NCI-H524 treated with DMSO at 0.1 percent for 48 hours (cell line): ENCODE data around the gene CFAP77.

Experiments used
- DNase-seq: peaks from one replicate; lab custom pipeline; 2025; lab: John Stamatoyannopoulos, UW

The CFAP77 gene

GRCh38 chr9:132408521-132408920 lies 1.5 kb upstream of the CFAP77 start:
- DNase-seq: no peak

GRCh38 chr9:132410642-132411041 lies 631 bp downstream of the CFAP77 start:
- DNase-seq: no peak

GRCh38 chr9:132411091-132411508 lies 1.1 kb downstream of the CFAP77 start:
- DNase-seq: no peak

- no peak for DNase-seq
Measured at GRCh38 chr9:132412089-132412488, 2.1 kb downstream of the CFAP77 start.

GRCh38 chr9:132413926-132414325 lies 3.9 kb downstream of the CFAP77 start:
- no peak for DNase-seq

- DNase-seq: no peak
Measured at GRCh38 chr9:132414731-132415130, 4.7 kb downstream of the CFAP77 start.

- no peak for DNase-seq
Measured at GRCh38 chr9:132415181-132415580, 5.2 kb downstream of the CFAP77 start.

GRCh38 chr9:132418726-132419363 lies 8.8 kb downstream of the CFAP77 start:
- DNase-seq: no peak

GRCh38 chr9:132422574-132422973 lies 12.6 kb downstream of the CFAP77 start:
- DNase-seq: no peak

- DNase-seq: no peak
Measured at GRCh38 chr9:132423503-132423902, 13.5 kb downstream of the CFAP77 start.

GRCh38 chr9:132424857-132425674 lies 15.1 kb downstream of the CFAP77 start:
- DNase-seq: no peak

- DNase-seq: no peak
Measured at GRCh38 chr9:132425675-132426062, 15.7 kb downstream of the CFAP77 start.

GRCh38 chr9:132426639-132427414 lies 16.8 kb downstream of the CFAP77 start:
- no peak for DNase-seq

- no peak for DNase-seq
Measured at GRCh38 chr9:132430998-132431397, 21.0 kb downstream of the CFAP77 start.

GRCh38 chr9:132434881-132435280 lies 24.9 kb downstream of the CFAP77 start:
- no peak for DNase-seq

GRCh38 chr9:132439153-132439552 lies 29.1 kb downstream of the CFAP77 start:
- DNase-seq: no peak

GRCh38 chr9:132440735-132441134 lies 30.7 kb downstream of the CFAP77 start:
- no peak for DNase-seq

GRCh38 chr9:132441404-132441803 lies 31.4 kb downstream of the CFAP77 start:
- no peak for DNase-seq

- DNase-seq: no peak
Measured at GRCh38 chr9:132443951-132444607, 34.1 kb downstream of the CFAP77 start.

GRCh38 chr9:132446887-132447286 lies 36.9 kb downstream of the CFAP77 start:
- no peak for DNase-seq

GRCh38 chr9:132447346-132447745 lies 37.3 kb downstream of the CFAP77 start:
- DNase-seq: no peak

GRCh38 chr9:132447902-132448301 lies 37.9 kb downstream of the CFAP77 start:
- DNase-seq: no peak
